Vagina (tissue), 2 donors: ENCODE data around the gene MIF4GD. TPM values are rescaled to one million over a fixed set of nuclear protein-coding genes. Genes with fewer than 3 reads are reported as not detected.

Source experiments
- DNase-seq, 2 donors: peaks; one replicate each; pipeline ENCODE4 v3.0.0-alpha.2; 2017; ENCODE audit errors: extremely low spot score in 2 of 2
- H3K27ac ChIP-seq: fragments of 200-600 bp; sonication (generic); one replicate; pipeline ENCODE4 v1.5.1; 2019
- H3K27me3 ChIP-seq: fragments of 200-600 bp; sonication (generic); one replicate; pipeline ENCODE4 v1.5.1; 2019
- H3K36me3 ChIP-seq, 2 donors: fragments of 200-600 bp; sonication (generic); one replicate each; pipeline ENCODE4 v1.5.1; 2017 to 2019
- H3K4me1 ChIP-seq: fragments of 200-600 bp; sonication (generic); one replicate; pipeline ENCODE4 v1.5.1; 2019
- H3K4me3 ChIP-seq, 2 donors: fragments of 200-600 bp; sonication (generic); 1 replicate in 1 of 2; 2 replicates in 1 of 2; pipeline ENCODE4 v1.5.1; 2016 to 2019
- H3K9me3 ChIP-seq: fragments of 200-600 bp; sonication (generic); one replicate; pipeline ENCODE4 v1.5.1; 2019
- CTCF ChIP-seq, 3 experiments: fragments of 450-650 bp in 2 of 3; fragments of 200-600 bp in 1 of 3; sonication (generic) in 1 of 3; IDR thresholded peaks; one replicate each; pipeline ENCODE4 v1.5.1; 2017 to 2019; ENCODE audit warnings: antibody characterized with exemption in 3 of 3, mild to moderate bottlenecking in 2 of 3, moderate library complexity in 2 of 3
- POLR2A ChIP-seq, 2 donors: fragments of 450-650 bp; IDR thresholded peaks; one replicate each; pipeline ENCODE4 v1.6.1; 2017; ENCODE audit warnings: antibody characterized with exemption in 2 of 2, mild to moderate bottlenecking in 2 of 2, moderate library complexity in 2 of 2
- POLR2AphosphoS5 ChIP-seq, 2 donors: sonication (generic); formaldehyde crosslinking; IDR thresholded peaks; one replicate each; pipeline ENCODE4 v1.9.0; 2017; ENCODE audit warnings: antibody characterized with exemption in 2 of 2, mild to moderate bottlenecking in 2 of 2, low read depth in 1 of 2; ENCODE audit not compliant: insufficient read depth in 1 of 2
- intact Hi-C: fragments of 100-400 bp; cut with DNase I; formaldehyde crosslinking; loops from one replicate; pipeline ENCODE4 v1.15.1; 2023
- total RNA-seq: library from RNA; depleted of rRNA; stranded (reverse); fragments of >200 nt; gene quantifications from one replicate; pipeline ENCODE4 v1.2.3, GENCODE V29; 2016

The MIF4GD gene
- total RNA-seq, 1 donor from 2014 or later: 26.3 TPM

DNA sequence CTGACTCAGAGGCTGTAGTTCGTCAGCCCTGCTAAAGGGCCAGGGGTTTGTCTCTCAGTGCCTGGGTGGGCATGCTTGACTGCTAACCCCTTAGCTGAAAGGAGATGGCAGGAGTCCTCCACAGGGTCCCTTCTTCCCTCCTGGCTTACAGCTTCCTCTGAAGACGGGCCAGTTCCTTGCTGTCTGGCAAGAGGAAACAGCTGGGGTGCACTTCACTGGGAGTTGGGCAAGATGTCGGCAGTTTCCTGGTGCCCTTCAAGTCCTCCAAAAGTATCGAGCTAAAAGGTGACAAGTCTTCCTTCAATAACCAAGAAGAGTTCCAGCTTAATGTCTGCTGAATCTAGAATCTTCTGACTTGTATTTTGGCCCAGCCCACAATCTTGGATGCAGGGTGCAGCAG is 42.2 kb downstream of the MIF4GD start:
- no peaks in the 10 kb centered on the region for H3K27me3 ChIP-seq
- DNase-seq: no peak
- intact Hi-C loops: no loop called here
- TF ChIP-seq POLR2AphosphoS5 (IDR thresholded peaks at IDR 0.05; ENCODE audit: insufficient read depth in 1 of 2, low read depth in 1 of 2) (no peak), CTCF (IDR thresholded peaks at IDR 0.05) (no peak), POLR2A (IDR thresholded peaks at IDR 0.05) (no peak)
- peaks cover 0 to 67% of the 10 kb centered on the region in 2 donors for H3K36me3 ChIP-seq
- H3K27ac ChIP-seq: no peak overlapping the region
- no peaks in the 10 kb centered on the region for H3K9me3 ChIP-seq
- no peak overlapping the region for H3K4me3 ChIP-seq
- no peaks in the 10 kb centered on the region for H3K4me1 ChIP-seq

GRCh38 chr17:75228305-75228704 is 42.7 kb downstream of the MIF4GD start:
- no peak for DNase-seq
- TF ChIP-seq CTCF (IDR thresholded peaks at IDR 0.05) (no peak), POLR2AphosphoS5 (IDR thresholded peaks at IDR 0.05; ENCODE audit: insufficient read depth in 1 of 2, low read depth in 1 of 2) (no peak), POLR2A (IDR thresholded peaks at IDR 0.05) (no peak)
- H3K36me3 ChIP-seq: peaks cover 0 to 62% of the 10 kb centered on the region in 2 donors
- H3K27ac ChIP-seq: no peak overlapping the region
- H3K4me3 ChIP-seq: no peak overlapping the region
- H3K4me1 ChIP-seq: no peaks in the 10 kb centered on the region
- H3K27me3 ChIP-seq: no peaks in the 10 kb centered on the region
- H3K9me3 ChIP-seq: no peaks in the 10 kb centered on the region
- intact Hi-C loops: no loop called here

GRCh38 chr17:75227729-75228128 is 43.3 kb downstream of the MIF4GD start:
- intact Hi-C loops: no loop called here
- H3K36me3 ChIP-seq: peaks cover 0 to 64% of the 10 kb centered on the region in 2 donors
- TF ChIP-seq POLR2AphosphoS5 (IDR thresholded peaks at IDR 0.05; ENCODE audit: insufficient read depth in 1 of 2, low read depth in 1 of 2): no peak
- TF ChIP-seq POLR2A (IDR thresholded peaks at IDR 0.05): no peak
- TF ChIP-seq CTCF (IDR thresholded peaks at IDR 0.05): no peak
- no peak for DNase-seq
- H3K27me3 ChIP-seq: no peaks in the 10 kb centered on the region
- no peaks in the 10 kb centered on the region for H3K4me1 ChIP-seq
- no peak overlapping the region for H3K27ac ChIP-seq
- H3K9me3 ChIP-seq: no peaks in the 10 kb centered on the region
- no peak overlapping the region for H3K4me3 ChIP-seq

- intact Hi-C loops: no loop called here
- peaks cover 0 to 58% of the 10 kb centered on the region in 2 donors for H3K36me3 ChIP-seq
- TF ChIP-seq POLR2AphosphoS5 (IDR thresholded peaks at IDR 0.05; ENCODE audit: insufficient read depth in 1 of 2, low read depth in 1 of 2): no peak
- TF ChIP-seq CTCF (IDR thresholded peaks at IDR 0.05): no peak
- TF ChIP-seq POLR2A (IDR thresholded peaks at IDR 0.05): no peak
Observed at GRCh38 chr17:75225016-75225415, 46.0 kb downstream of the MIF4GD start.

GRCh38 chr17:75219815-75220214 is 51.2 kb downstream of the MIF4GD start:
- no peak overlapping the region for H3K27ac ChIP-seq
- H3K4me1 ChIP-seq: no peaks in the 10 kb centered on the region
- H3K27me3 ChIP-seq: no peaks in the 10 kb centered on the region
- H3K36me3 ChIP-seq: peaks cover 0 to 68% of the 10 kb centered on the region in 2 donors
- no peak overlapping the region for H3K4me3 ChIP-seq
- intact Hi-C loops: no loop called here
- H3K9me3 ChIP-seq: no peaks in the 10 kb centered on the region
- TF ChIP-seq CTCF (IDR thresholded peaks at IDR 0.05) (no peak), POLR2A (IDR thresholded peaks at IDR 0.05) (no peak), POLR2AphosphoS5 (IDR thresholded peaks at IDR 0.05; ENCODE audit: insufficient read depth in 1 of 2, low read depth in 1 of 2) (no peak)
- DNase-seq: no peak

More at GRCh38 chr17:75225016-75225415, 46.0 kb downstream of the MIF4GD start:
- H3K27me3 ChIP-seq: no peaks in the 10 kb centered on the region
- no peak for DNase-seq
- no peak overlapping the region for H3K4me3 ChIP-seq
- H3K9me3 ChIP-seq: no peaks in the 10 kb centered on the region
- no peaks in the 10 kb centered on the region for H3K4me1 ChIP-seq
- no peak overlapping the region for H3K27ac ChIP-seq
